Endothelial cell of umbilical vein (primary cell): Measurements from ENCODE around the gene MAFB. TPM values are rescaled to one million over a fixed set of nuclear protein-coding genes. Genes with fewer than 3 reads are reported as not detected.

Experiments
- BruUV-seq: library from RNA; stranded (reverse); fragments of 400-500 nt; replicated peaks from 2 replicates; lab custom pipeline; 2021; lab: Mats Ljungman, UMichigan
- CTCF ChIA-PET: fragments of 300-600, 350-600 bp; sonication (Branson Sonifier 250); formaldehyde crosslinking; loops from one replicate; lab custom pipeline; 2021; ENCODE audit warnings: antibody characterized with exemption, inconsistent platforms; lab: Charles Lee
- POLR2A ChIA-PET: fragments of 300-600, 350-600 bp; sonication (Branson Sonifier 250); formaldehyde crosslinking; loops from one replicate; lab custom pipeline; 2021; ENCODE audit warnings: antibody characterized with exemption, inconsistent platforms; lab: Charles Lee
- DNase-seq: peaks from one replicate; pipeline ENCODE4 v3.0.0-alpha.2; 2011; ENCODE audit warnings: low read depth, low spot score
- FAIRE-seq: peaks from 2 replicates; lab custom pipeline; 2011; peaks lifted over from hg19 to GRCh38; lab: Jason Lieb, UNC
- H2AFZ ChIP-seq: 2 replicates; pipeline ENCODE4 v1.6.0; 2012; ENCODE audit warnings: low read depth, low read length, control low read depth, inconsistent platforms
- H3K27ac ChIP-seq: 2 replicates; pipeline ENCODE4 v1.5.1; 2011; ENCODE audit warnings: low read depth, mild to moderate bottlenecking, control low read depth, low read length, moderate library complexity; ENCODE audit not compliant: insufficient read depth
- H3K27me3 ChIP-seq, 2 experiments: 2 replicates each; pipeline versions ENCODE4 v1.6.0 to v1.6.1; 2011; ENCODE audit warnings: low read length in 2 of 2, mixed read lengths in 1 of 2; ENCODE audit not compliant: control insufficient read depth in 2 of 2, insufficient read depth in 2 of 2
- H3K36me3 ChIP-seq, 2 experiments: 2 replicates in 1 of 2; 3 replicates in 1 of 2; pipeline ENCODE4 v1.5.1; 2011; ENCODE audit warnings: low read length in 2 of 2, mild to moderate bottlenecking in 1 of 2, moderate library complexity in 1 of 2; ENCODE audit not compliant: control insufficient read depth in 2 of 2, insufficient read depth in 2 of 2; ENCODE audit errors: extremely low read depth in 1 of 2
- H3K4me1 ChIP-seq: 3 replicates; pipeline ENCODE4 v1.5.1; 2011; ENCODE audit warnings: mild to moderate bottlenecking, low read length; ENCODE audit not compliant: control insufficient read depth, insufficient read depth; ENCODE audit errors: extremely low read depth
- H3K4me2 ChIP-seq: 2 replicates; pipeline ENCODE4 v1.6.1; 2011; ENCODE audit warnings: low read length, control low read depth, mixed read lengths; ENCODE audit not compliant: insufficient read depth
- H3K4me3 ChIP-seq, 3 experiments: fragments of 200-600 bp in 1 of 3; sonication (generic), shearing (Covaris generic) in 1 of 3; replicated peaks in 1 of 3; 2 replicates each; pipeline ENCODE4 v1.5.1; 2011 to 2016; ENCODE audit warnings: control low read depth in 3 of 3, low read length in 3 of 3, mild to moderate bottlenecking in 2 of 3, inconsistent platforms in 1 of 3, low read depth in 1 of 3, moderate library complexity in 1 of 3; ENCODE audit not compliant: insufficient read depth in 1 of 3
- H3K79me2 ChIP-seq: 2 replicates; pipeline ENCODE4 v1.6.0; 2012; ENCODE audit warnings: low read length, inconsistent platforms; ENCODE audit not compliant: control insufficient read depth, insufficient read depth
- H3K9ac ChIP-seq: replicated peaks from 2 replicates; pipeline ENCODE3; 2011; ENCODE audit warnings: low read length, control low read depth; ENCODE audit not compliant: insufficient read depth; ENCODE audit errors: extremely low read depth
- H3K9me1 ChIP-seq: replicated peaks from 3 replicates; pipeline ENCODE4 v1.6.0; 2011; ENCODE audit warnings: mild to moderate bottlenecking, low read length; ENCODE audit not compliant: control insufficient read depth, insufficient read depth; ENCODE audit errors: extremely low read depth
- H3K9me3 ChIP-seq: replicated peaks from 2 replicates; pipeline ENCODE4 v1.5.1; 2012; ENCODE audit warnings: low read length, inconsistent platforms; ENCODE audit not compliant: control insufficient read depth, insufficient read depth
- H4K20me1 ChIP-seq: replicated peaks from 2 replicates; pipeline ENCODE3; 2011; ENCODE audit warnings: mild to moderate bottlenecking, low read length; ENCODE audit not compliant: control insufficient read depth, insufficient read depth; ENCODE audit errors: extremely low read depth
- EZH2 ChIP-seq: IDR thresholded peaks from 2 replicates; pipeline ENCODE4 v1.6.1; 2012; ENCODE audit warnings: borderline replicate concordance, low read depth, mild to moderate bottlenecking, moderate library complexity, low read length, inconsistent platforms; ENCODE audit not compliant: severe bottlenecking
- FOS ChIP-seq: IDR thresholded peaks from 2 replicates; pipeline ENCODE4 v1.6.1; 2011; ENCODE audit warnings: mild to moderate bottlenecking, low read length, moderate library complexity, borderline replicate concordance; ENCODE audit not compliant: insufficient read depth
- GATA2 ChIP-seq: IDR thresholded peaks from 2 replicates; pipeline ENCODE4 v1.7.0; 2011; ENCODE audit warnings: low read depth, mild to moderate bottlenecking, moderate library complexity, mixed read lengths, low read length; ENCODE audit not compliant: insufficient read length, insufficient read depth
- JUN ChIP-seq: IDR thresholded peaks from 2 replicates; pipeline ENCODE4 v1.6.1; 2011; ENCODE audit warnings: borderline replicate concordance, low read depth; ENCODE audit not compliant: insufficient read length, insufficient read depth
- MAX ChIP-seq: IDR thresholded peaks from 2 replicates; pipeline ENCODE4 v1.6.1; 2011; ENCODE audit not compliant: insufficient read depth, insufficient read length
- MYC ChIP-seq: IDR thresholded peaks from one replicate; pipeline ENCODE4 v1.6.1; 2011; ENCODE audit warnings: mild to moderate bottlenecking, low read depth, low read length
- POLR2A ChIP-seq: IDR thresholded peaks from 2 replicates; pipeline ENCODE4 v1.6.1; 2012; ENCODE audit warnings: low read depth, mild to moderate bottlenecking, control low read depth, low read length
- POLR2AphosphoS5 ChIP-seq: IDR thresholded peaks from 2 replicates; pipeline ENCODE4 v1.6.1; 2012; ENCODE audit warnings: low read depth, mild to moderate bottlenecking, control low read depth, low read length, moderate library complexity; ENCODE audit not compliant: insufficient read depth
- dilution Hi-C: fragments of 300-500 bp; cut with MboI; formaldehyde crosslinking; loops from one replicate; pipeline ENCODE4 v1.15.0; 2019; ENCODE audit warnings: low sequenced_read_pairs; ENCODE audit not compliant: extremely low pct_ligation_motif_present
- intact Hi-C: fragments of 100-400 bp; cut with micrococcal nuclease; formaldehyde crosslinking; loops from one replicate; pipeline ENCODE4 v1.10.0; 2022
- polyA plus RNA-seq, 4 experiments: library from polyadenylated mRNA; depleted of rRNA in 3 of 4; stranded (reverse) in 3 of 4; unstranded in 1 of 4; fragments of >200 nt; gene quantifications; 2 replicates each; pipeline versions ENCODE4 v1.2.1 to v1.2.3, GENCODE V29; 2011 to 2012; ENCODE audit warnings: missing spikeins in 1 of 4
- total RNA-seq: library from RNA; stranded (reverse); gene quantifications from 2 replicates; pipeline ENCODE4 v1.2.3, GENCODE V29; 2021
- TF ChIP-seq, protein P1 (sequence below), 2 donors: IDR thresholded peaks; 1 replicate in 1 of 2; 2 replicates in 1 of 2; pipeline ENCODE4 v1.5.1; 2011; ENCODE audit warnings: low read length in 2 of 2, mild to moderate bottlenecking in 2 of 2, moderate library complexity in 2 of 2, control low read depth in 1 of 2, inconsistent platforms in 1 of 2, low read depth in 1 of 2; ENCODE audit not compliant: insufficient read depth in 1 of 2; ENCODE audit errors: extremely low read depth in 1 of 2

The MAFB gene
- total and polyA plus RNA-seq, 2 donors (not counting 3 experiments of a cell fraction or from before 2014, with no cell fraction given), result 1.8 to 3.4 TPM

- POLR2A ChIA-PET, result no interaction called here
- no peak overlapping the region for H3K9ac ChIP-seq
- H3K4me1 ChIP-seq, result no peaks in the 10 kb centered on the region
- no peaks in the 10 kb centered on the region for H4K20me1 ChIP-seq
- H3K79me2 ChIP-seq, result no peaks in the 10 kb centered on the region
- no TSS peak for BruUV-seq
- intact Hi-C loops, result no loop called here
- DNase-seq (no peak), FAIRE-seq (no peak)
- no peak overlapping the region for H3K4me2 ChIP-seq
- no peaks in the 10 kb centered on the region for H3K9me1 ChIP-seq
- no peaks in the 10 kb centered on the region for H3K36me3 ChIP-seq
- no peak for TF ChIP-seq JUN
- CTCF ChIA-PET, result interaction anchor here (1.0 kb wide), 1 partner anchor 265 kb away, joined by 6 read pairs; no protein-coding TSS in a partner anchor
- no peak overlapping the region for H2AFZ ChIP-seq
- dilution Hi-C loops, result no loop called here
- H3K4me3 ChIP-seq, result no peak overlapping the region
- H3K27me3 ChIP-seq, result peaks cover 9 to 25% of the 10 kb centered on the region in 2 experiments
- no peaks in the 10 kb centered on the region for H3K9me3 ChIP-seq
- H3K27ac ChIP-seq, result no peak overlapping the region
Measured at GRCh38 chr20:40698281-40698680, 9.2 kb upstream of the MAFB start.

DNA sequence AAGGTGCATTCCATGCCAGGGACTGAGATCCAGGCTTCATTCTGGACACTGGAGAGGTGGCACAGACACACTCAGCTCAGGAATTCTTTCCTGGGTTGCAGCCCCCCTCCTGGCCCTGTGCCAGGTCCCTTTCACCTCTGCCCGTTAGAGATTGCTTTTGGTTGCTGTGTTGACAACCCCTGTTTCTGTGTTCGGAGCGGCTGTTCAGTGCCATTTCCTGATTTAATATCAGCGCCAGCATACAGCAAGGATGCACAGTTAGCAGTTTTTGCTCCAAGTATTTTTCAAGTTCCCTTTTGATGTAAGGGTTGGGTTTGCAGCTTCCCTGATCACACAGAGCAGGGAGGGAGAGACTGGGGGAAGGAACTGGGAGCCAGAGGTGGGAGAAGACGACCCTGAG is 8.5 kb upstream of the MAFB start:
- H3K4me2 ChIP-seq, result no peak overlapping the region
- TF ChIP-seq MAX (no peak), POLR2AphosphoS5 (no peak), GATA2 (no peak), MYC (no peak), EZH2 (no peak), POLR2A (no peak), FOS (no peak), JUN (no peak)
- TF ChIP-seq, protein P1, sequence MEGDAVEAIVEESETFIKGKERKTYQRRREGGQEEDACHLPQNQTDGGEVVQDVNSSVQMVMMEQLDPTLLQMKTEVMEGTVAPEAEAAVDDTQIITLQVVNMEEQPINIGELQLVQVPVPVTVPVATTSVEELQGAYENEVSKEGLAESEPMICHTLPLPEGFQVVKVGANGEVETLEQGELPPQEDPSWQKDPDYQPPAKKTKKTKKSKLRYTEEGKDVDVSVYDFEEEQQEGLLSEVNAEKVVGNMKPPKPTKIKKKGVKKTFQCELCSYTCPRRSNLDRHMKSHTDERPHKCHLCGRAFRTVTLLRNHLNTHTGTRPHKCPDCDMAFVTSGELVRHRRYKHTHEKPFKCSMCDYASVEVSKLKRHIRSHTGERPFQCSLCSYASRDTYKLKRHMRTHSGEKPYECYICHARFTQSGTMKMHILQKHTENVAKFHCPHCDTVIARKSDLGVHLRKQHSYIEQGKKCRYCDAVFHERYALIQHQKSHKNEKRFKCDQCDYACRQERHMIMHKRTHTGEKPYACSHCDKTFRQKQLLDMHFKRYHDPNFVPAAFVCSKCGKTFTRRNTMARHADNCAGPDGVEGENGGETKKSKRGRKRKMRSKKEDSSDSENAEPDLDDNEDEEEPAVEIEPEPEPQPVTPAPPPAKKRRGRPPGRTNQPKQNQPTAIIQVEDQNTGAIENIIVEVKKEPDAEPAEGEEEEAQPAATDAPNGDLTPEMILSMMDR (IDR thresholded peaks at IDR 0.05; ENCODE audit: extremely low read depth in 1 of 2, insufficient read depth in 1 of 2, low read depth in 1 of 2, low read length in 2 of 2), result no peak
- H3K9ac ChIP-seq, result no peak overlapping the region
- ChIA-PET POLR2A (no interaction called here), CTCF (interaction anchor here (1.0 kb wide), 1 partner anchor 266 kb away, joined by 6 read pairs; no protein-coding TSS in a partner anchor)
- no peaks in the 10 kb centered on the region for H3K9me3 ChIP-seq
- no peaks in the 10 kb centered on the region for H3K9me1 ChIP-seq
- no peaks in the 10 kb centered on the region for H3K4me1 ChIP-seq
- no peak for DNase-seq
- dilution Hi-C loops (no loop called here), intact Hi-C loops (no loop called here)
- FAIRE-seq, result no peak
- no peaks in the 10 kb centered on the region for H3K36me3 ChIP-seq
- H2AFZ ChIP-seq, result no peak overlapping the region
- H4K20me1 ChIP-seq, result no peaks in the 10 kb centered on the region
- H3K27me3 ChIP-seq, result peaks cover 17 to 31% of the 10 kb centered on the region in 2 experiments
- H3K27ac ChIP-seq, result no peak overlapping the region
- no peaks in the 10 kb centered on the region for H3K79me2 ChIP-seq
- no TSS peak for BruUV-seq
- no peak overlapping the region for H3K4me3 ChIP-seq
